Cardiac fibroblast (primary cell): ENCODE results near the gene PLS1.

Source experiments
- DNase-seq, 2 donors: peaks; one replicate each; pipeline versions ENCODE4 v3.0.0 to v3.0.0-alpha.2; 2010; ENCODE audit warnings: low read depth in 2 of 2
- H3K4me3 ChIP-seq, 2 donors: replicated peaks in 1 of 2; 1 replicate in 1 of 2; 2 replicates in 1 of 2; pipeline ENCODE4 v1.5.1; 2011; ENCODE audit warnings: low read depth in 2 of 2, low read length in 2 of 2, mild to moderate bottlenecking in 2 of 2, moderate library complexity in 1 of 2
- TF ChIP-seq, protein P1 (sequence below): IDR thresholded peaks from one replicate; pipeline ENCODE4 v1.5.1; 2011; ENCODE audit warnings: low read depth, mild to moderate bottlenecking, low read length, inconsistent platforms

PLS1 gene

DNA sequence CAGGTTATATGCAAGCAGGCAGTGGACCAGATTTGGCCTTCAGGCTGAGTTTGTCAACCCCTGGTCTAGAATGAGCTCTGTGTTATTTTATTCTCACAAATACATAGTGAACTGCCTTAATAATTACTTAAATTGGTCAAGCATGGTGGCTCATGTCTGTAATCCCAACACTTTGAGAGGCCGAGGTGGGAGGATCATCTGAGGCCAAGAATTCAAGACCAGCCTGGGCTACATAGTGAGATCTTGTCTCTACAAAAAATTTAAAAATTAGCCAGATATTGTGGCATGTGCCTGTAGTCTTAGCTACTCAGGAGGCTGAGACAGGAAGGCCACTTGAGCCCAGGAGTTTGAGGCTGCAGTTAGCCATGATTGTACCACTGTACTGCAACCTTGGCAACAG, 15.0 kb downstream of the PLS1 start:
- TF ChIP-seq, protein P1, sequence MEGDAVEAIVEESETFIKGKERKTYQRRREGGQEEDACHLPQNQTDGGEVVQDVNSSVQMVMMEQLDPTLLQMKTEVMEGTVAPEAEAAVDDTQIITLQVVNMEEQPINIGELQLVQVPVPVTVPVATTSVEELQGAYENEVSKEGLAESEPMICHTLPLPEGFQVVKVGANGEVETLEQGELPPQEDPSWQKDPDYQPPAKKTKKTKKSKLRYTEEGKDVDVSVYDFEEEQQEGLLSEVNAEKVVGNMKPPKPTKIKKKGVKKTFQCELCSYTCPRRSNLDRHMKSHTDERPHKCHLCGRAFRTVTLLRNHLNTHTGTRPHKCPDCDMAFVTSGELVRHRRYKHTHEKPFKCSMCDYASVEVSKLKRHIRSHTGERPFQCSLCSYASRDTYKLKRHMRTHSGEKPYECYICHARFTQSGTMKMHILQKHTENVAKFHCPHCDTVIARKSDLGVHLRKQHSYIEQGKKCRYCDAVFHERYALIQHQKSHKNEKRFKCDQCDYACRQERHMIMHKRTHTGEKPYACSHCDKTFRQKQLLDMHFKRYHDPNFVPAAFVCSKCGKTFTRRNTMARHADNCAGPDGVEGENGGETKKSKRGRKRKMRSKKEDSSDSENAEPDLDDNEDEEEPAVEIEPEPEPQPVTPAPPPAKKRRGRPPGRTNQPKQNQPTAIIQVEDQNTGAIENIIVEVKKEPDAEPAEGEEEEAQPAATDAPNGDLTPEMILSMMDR, result no peak
- H3K4me3 ChIP-seq, result no peak overlapping the region
- no peak for DNase-seq

GRCh38 chr3:142613491-142613890, 17.3 kb downstream of the PLS1 start:
- DNase-seq, result no peak
- TF ChIP-seq, protein P1, result no peak
- no peak overlapping the region for H3K4me3 ChIP-seq

DNA sequence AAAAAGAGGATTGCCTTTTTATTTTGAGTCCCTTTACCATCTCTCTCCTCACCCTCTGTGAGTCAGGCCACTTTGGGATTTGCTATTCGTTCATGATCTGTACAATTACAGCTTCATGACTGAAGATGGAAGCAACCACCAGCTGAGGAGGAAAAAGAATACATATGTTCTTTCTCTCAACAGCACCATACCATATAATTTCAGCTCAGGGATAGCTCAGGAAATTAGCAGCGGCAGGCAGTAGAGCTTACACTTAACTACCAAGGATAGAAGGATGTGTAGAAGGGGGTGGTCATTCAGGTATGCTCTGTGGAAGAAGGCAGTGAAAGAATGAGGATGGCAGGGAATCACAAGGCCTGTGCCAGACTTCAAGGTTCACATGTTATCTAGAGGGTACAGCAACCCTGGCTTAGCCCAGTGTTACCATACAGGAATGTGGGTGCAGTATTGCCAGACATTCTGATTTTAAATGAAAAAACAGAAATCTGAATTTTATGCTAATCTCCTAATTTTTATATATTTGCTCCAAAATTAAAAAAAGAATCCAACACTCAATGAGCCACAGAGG, 17.9 kb downstream of the PLS1 start:
- no peak overlapping the region for H3K4me3 ChIP-seq
- no peak for DNase-seq

GRCh38 chr3:142615171-142615570, 19.0 kb downstream of the PLS1 start:
- no peak for DNase-seq
- TF ChIP-seq, protein P1, result no peak
- H3K4me3 ChIP-seq, result no peak overlapping the region

More for the DNA sequence above, 17.9 kb downstream of the PLS1 start:
- TF ChIP-seq, protein P1, result no peak

DNA sequence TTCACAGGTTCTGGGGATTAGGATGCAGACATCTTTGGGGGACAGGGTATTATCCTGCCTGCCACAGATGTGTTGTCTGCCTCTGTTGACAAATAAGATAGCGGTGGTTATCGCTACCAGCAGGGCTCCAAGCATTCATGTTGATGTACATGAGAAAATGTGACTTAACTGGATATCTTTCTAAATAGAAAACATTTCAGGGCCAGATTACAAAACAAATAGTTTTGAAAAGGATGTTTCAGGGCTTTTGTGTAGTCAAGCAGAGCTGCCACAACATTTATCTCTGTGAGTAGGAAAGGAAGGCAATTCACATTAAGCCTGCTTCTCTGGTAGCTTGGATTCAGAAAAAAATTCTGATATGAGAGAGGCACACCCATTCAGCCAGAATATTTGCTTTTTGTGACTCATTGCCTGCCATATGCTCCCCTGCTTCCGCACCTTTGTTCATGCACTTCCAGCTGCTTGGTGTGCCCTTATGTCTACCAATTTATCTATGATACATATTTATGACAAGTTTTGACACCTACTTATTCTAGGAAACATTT, 22.8 kb downstream of the PLS1 start:
- DNase-seq, result peak in 1 of 2 donors; percentile 36
- no peak overlapping the region for H3K4me3 ChIP-seq
- TF ChIP-seq, protein P1, result no peak

DNA sequence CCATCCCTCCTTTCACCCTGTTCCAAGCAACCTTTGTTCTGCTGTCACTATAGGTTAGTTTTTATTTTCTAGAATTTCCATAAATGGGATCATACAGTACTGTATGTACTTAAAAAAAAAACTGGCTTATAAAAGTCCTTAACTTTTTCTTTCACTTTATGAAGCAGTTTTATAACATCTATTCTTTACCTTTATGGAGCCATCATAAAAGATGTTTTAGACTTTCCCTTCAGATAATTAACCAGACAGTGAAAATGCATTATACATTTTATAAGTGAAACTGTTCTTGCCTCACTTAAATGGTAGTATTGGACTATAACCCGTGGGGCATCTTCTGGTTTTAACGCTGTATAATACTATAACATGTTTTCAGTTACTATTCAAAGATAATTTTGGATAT, 26.2 kb downstream of the PLS1 start:
- no peak for DNase-seq
- TF ChIP-seq, protein P1, result no peak
- no peak overlapping the region for H3K4me3 ChIP-seq

DNA sequence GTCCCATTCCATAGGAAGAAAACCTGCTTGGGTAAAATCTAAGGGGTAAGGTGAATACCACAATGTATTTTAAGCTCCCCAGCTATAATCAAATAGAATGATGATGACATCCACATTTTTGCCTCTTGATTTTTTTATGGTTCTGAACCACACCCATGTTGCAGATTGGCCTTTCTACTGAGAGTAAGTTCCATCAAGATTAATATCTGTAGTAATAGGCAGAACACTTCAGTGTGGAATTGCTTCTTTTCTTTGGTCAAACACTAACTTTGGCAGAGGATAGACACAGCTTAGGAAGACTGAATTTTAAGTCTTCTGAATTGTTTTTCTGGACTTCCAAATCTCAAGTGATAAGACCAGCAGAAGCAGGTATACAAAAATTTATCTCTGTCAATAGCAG, 27.0 kb downstream of the PLS1 start:
- TF ChIP-seq, protein P1, result no peak
- H3K4me3 ChIP-seq, result no peak overlapping the region
- no peak for DNase-seq
